HPDE6-E6E7 (cell line): ENCODE results near the gene FADS6.

ENCODE experiments used
- DNase-seq: peaks from one replicate; pipeline ENCODE4 v3.0.0; 2011; ENCODE audit warnings: missing footprints; ENCODE audit errors: extremely low spot score

Gene FADS6

GRCh38 chr17:74854792-74855191 lies 38.6 kb downstream of the FADS6 start:
- no peak for DNase-seq

- no peak for DNase-seq
Measured at GRCh38 chr17:74853669-74854068, 39.8 kb downstream of the FADS6 start.

GRCh38 chr17:74853048-74853397 lies 40.4 kb downstream of the FADS6 start:
- DNase-seq, result no peak

- DNase-seq, result no peak
Measured at GRCh38 chr17:74852237-74853047, 41.0 kb downstream of the FADS6 start.

GRCh38 chr17:74851612-74852236 lies 41.7 kb downstream of the FADS6 start:
- DNase-seq, result no peak

- no peak for DNase-seq
Measured at GRCh38 chr17:74850914-74851313, 42.5 kb downstream of the FADS6 start.

- no peak for DNase-seq
Measured at GRCh38 chr17:74850310-74850709, 43.1 kb downstream of the FADS6 start.

GRCh38 chr17:74848656-74849399 lies 44.6 kb downstream of the FADS6 start:
- no peak for DNase-seq

- no peak for DNase-seq
Measured at GRCh38 chr17:74846621-74847020, 46.8 kb downstream of the FADS6 start.

- DNase-seq, result no peak
Measured at GRCh38 chr17:74843352-74843627, 50.1 kb downstream of the FADS6 start.

- DNase-seq, result peak; percentile 75
Measured at GRCh38 chr17:74842599-74843351, 50.7 kb downstream of the FADS6 start.

- DNase-seq, result no peak
Measured at GRCh38 chr17:74842146-74842598, 51.3 kb downstream of the FADS6 start.

GRCh38 chr17:74840989-74841666 lies 52.3 kb downstream of the FADS6 start:
- no peak for DNase-seq

- DNase-seq, result no peak
Measured at GRCh38 chr17:74839990-74840852, 53.2 kb downstream of the FADS6 start.

GRCh38 chr17:74838274-74838673 lies 55.2 kb downstream of the FADS6 start:
- no peak for DNase-seq

- no peak for DNase-seq
Measured at GRCh38 chr17:74836691-74837467, 56.6 kb downstream of the FADS6 start.

GRCh38 chr17:74836191-74836590 lies 57.2 kb downstream of the FADS6 start:
- no peak for DNase-seq

GRCh38 chr17:74833501-74834377 lies 59.7 kb downstream of the FADS6 start:
- peak; percentile 9 for DNase-seq

GRCh38 chr17:74832421-74832820 lies 61.0 kb downstream of the FADS6 start:
- DNase-seq, result no peak
